ENCODE data around the gene REEP2. TPM values are rescaled to one million over a fixed set of nuclear protein-coding genes. Genes with fewer than 3 reads are reported as not detected.

Gene REEP2, protein sequence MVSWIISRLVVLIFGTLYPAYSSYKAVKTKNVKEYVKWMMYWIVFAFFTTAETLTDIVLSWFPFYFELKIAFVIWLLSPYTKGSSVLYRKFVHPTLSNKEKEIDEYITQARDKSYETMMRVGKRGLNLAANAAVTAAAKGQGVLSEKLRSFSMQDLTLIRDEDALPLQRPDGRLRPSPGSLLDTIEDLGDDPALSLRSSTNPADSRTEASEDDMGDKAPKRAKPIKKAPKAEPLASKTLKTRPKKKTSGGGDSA
- 1.9 and 6.3 TPM in 2 replicates for total RNA-seq

DNA sequence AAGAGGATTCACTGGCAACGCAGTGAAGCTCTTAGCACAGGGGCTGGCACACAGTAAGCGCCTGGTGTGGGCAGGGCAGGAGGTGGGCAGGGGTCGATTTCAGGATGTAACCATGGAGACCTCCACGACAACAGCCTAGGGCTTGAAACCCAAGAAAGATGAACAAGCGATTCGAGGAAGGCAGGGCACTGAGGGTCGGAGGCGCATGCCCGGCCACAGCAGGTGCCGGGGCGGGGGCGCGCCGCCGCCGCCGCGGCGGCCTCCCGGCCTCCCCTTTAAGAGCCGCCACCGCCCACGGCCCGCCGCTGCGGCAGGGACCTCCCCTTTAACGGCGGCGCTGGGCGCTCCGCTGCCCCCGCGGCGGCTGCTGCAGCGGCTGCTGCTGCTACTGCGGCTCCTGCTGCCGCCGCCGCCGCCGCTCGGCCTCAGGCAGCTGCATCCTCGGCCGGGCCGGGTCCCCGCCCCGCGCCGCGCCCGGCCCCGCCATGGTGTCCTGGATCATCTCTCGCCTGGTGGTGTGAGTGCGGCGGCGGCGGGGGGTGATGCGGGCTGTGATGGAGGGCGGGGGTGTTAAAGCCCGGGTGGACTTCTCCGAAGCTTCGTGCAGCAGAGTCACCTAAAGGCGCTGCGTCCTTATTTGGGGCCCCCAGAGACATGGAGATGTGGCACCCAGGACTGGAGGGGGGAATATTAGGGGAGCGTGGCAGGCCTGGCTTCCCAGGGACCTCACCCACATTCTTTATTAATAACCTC is at the start of gene REEP2:
REEP2 (plus strand) TSS at position 334 of the 753 bp plus-strand sequence; CDS start at position 486, 152 bp downstream.

DNA sequence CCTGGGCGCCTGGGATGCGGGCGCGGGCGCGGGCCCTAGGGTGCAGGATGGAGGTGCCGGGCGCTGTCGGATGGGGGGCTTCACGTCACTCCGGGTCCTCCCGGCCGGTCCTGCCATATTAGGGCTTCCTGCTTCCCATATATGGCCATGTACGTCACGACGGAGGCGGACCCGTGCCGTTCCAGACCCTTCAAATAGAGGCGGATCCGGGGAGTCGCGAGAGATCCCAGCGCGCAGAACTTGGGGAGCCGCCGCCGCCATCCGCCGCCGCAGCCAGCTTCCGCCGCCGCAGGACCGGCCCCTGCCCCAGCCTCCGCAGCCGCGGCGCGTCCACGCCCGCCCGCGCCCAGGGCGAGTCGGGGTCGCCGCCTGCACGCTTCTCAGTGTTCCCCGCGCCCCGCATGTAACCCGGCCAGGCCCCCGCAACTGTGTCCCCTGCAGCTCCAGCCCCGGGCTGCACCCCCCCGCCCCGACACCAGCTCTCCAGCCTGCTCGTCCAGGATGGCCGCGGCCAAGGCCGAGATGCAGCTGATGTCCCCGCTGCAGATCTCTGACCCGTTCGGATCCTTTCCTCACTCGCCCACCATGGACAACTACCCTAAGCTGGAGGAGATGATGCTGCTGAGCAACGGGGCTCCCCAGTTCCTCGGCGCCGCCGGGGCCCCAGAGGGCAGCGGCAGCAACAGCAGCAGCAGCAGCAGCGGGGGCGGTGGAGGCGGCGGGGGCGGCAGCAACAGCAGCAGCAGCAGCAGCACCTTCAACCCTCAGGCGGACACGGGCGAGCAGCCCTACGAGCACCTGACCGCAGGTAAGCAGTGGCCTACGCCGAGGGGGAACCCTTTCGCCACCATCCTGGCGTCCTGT is 26.6 kb downstream of the REEP2 start, which contains the start of gene EGR1:
EGR1 (plus strand) TSS at position 219 of the 864 bp plus-strand sequence; CDS start at position 502, 283 bp downstream.

Other genes with a start within 250 kb of the REEP2 start
- 22.4 and 24.7 TPM in 2 replicates for gene CDC23, start 225.7 kb upstream of the REEP2 start, total RNA-seq
- gene GFRA3, start 164.4 kb upstream of the REEP2 start, total RNA-seq: not detected in 2 replicates
- gene CDC25C, start 107.3 kb upstream of the REEP2 start, total RNA-seq: 0.72 TPM in 1 of 2 replicates, not detected in the other
- gene FAM53C, start 100.8 kb upstream of the REEP2 start, total RNA-seq: 12.4 and 19.5 TPM in 2 replicates
- gene KDM3B, start 86.4 kb upstream of the REEP2 start, total RNA-seq: 36.4 and 42.0 TPM in 2 replicates
- gene EGR1, start 26.4 kb downstream of the REEP2 start, total RNA-seq: 5.1 and 6.6 TPM in 2 replicates
- gene ETF1, start 104.2 kb downstream of the REEP2 start, total RNA-seq: 175 and 185 TPM in 2 replicates
- gene HSPA9, start 136.3 kb downstream of the REEP2 start, total RNA-seq: 725 and 792 TPM in 2 replicates